ENCODE measurements around the gene MCTP1.

DNA sequence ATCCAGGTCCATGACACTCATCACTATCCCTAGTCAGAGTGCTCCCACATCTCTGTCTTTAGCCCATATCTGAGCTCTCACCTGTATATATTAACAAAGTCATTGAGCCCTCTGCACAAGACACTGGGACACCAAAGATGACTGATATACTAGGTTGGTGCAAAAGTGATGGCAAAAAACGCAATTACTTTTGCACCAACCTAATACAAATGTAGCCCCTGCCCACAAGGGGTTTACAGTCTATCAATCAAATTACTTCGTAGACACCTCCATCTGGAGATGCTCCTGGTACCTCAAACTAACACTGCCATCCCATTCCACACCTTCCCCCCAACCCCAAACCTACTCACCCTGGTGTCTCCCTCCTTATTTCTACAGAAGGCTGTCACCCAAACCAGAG, 194.1 kb downstream of the MCTP1 start:
- TF ChIP-seq RARB (CRISPR knock-in tag; IDR thresholded peaks at IDR 0.05) = no peak
- TF ChIP-seq ZNF70 (CRISPR knock-in tag; IDR thresholded peaks at IDR 0.05) = no peak
- no peak for TF ChIP-seq SNAI2 (CRISPR knock-in tag; IDR thresholded peaks at IDR 0.05)
- TF ChIP-seq PPARA (CRISPR knock-in tag; IDR thresholded peaks at IDR 0.05; ENCODE audit: borderline replicate concordance) = no peak

All from SK-N-SH treated with all-trans-retinoic acid at 6 μM for 48 hours (cell line).